Cardiac fibroblast (primary cell): ENCODE data around the gene FER.
"Not testable (repeated sequence)": the region's sequence is repeated elsewhere in the genome, so short reads cannot be mapped to it uniquely, and the experiment has no call there.

Experiments
- DNase-seq, 2 donors: peaks; one replicate each; pipeline versions ENCODE4 v3.0.0 to v3.0.0-alpha.2; 2010; ENCODE audit warnings: low read depth in 2 of 2
- H3K4me3 ChIP-seq, 2 donors: replicated peaks in 1 of 2; 1 replicate in 1 of 2; 2 replicates in 1 of 2; pipeline ENCODE4 v1.5.1; 2011; ENCODE audit warnings: low read depth in 2 of 2, low read length in 2 of 2, mild to moderate bottlenecking in 2 of 2, moderate library complexity in 1 of 2
- CTCF ChIP-seq: IDR thresholded peaks from one replicate; pipeline ENCODE4 v1.5.1; 2011; ENCODE audit warnings: low read depth, mild to moderate bottlenecking, low read length, inconsistent platforms

Gene FER

GRCh38 chr5:109045710-109046109 lies 298.0 kb downstream of the FER start:
- no peak for TF ChIP-seq CTCF
- peak; percentile 6 to 36 for DNase-seq
- H3K4me3 ChIP-seq: no peak overlapping the region

GRCh38 chr5:109049565-109049964 lies 301.9 kb downstream of the FER start:
- DNase-seq: no peak
- no peak for TF ChIP-seq CTCF
- H3K4me3 ChIP-seq: no peak overlapping the region

GRCh38 chr5:109050321-109050720 lies 302.6 kb downstream of the FER start:
- not testable (repeated sequence) for H3K4me3 ChIP-seq, DNase-seq

- not testable (repeated sequence) for DNase-seq
These were observed 304.5 kb downstream of the FER start for GRCh38 chr5:109052216-109052615.

GRCh38 chr5:109053995-109054417 lies 306.3 kb downstream of the FER start:
- peak; percentile 46 to 82 for DNase-seq
- no peak overlapping the region for H3K4me3 ChIP-seq
- no peak for TF ChIP-seq CTCF

More at GRCh38 chr5:109052216-109052615, 304.5 kb downstream of the FER start:
- H3K4me3 ChIP-seq: not testable (repeated sequence)

- no peak for TF ChIP-seq CTCF
- DNase-seq: no peak
- H3K4me3 ChIP-seq: no peak overlapping the region
These were observed 312.8 kb downstream of the FER start for GRCh38 chr5:109060378-109061025.

GRCh38 chr5:109062664-109063063 lies 315.0 kb downstream of the FER start:
- TF ChIP-seq CTCF: no peak
- DNase-seq: peak; percentile 5 to 50
- no peak overlapping the region for H3K4me3 ChIP-seq

GRCh38 chr5:109063223-109063622 lies 315.5 kb downstream of the FER start:
- DNase-seq: peak; percentile 25 to 31
- TF ChIP-seq CTCF: no peak
- no peak overlapping the region for H3K4me3 ChIP-seq
